ES-I3 (cell line): ENCODE results near the gene ZNF511.

Source experiments
- H3K36me3 ChIP-seq: 2 replicates; pipeline ENCODE4 v1.6.1; 2013; ENCODE audit warnings: mild to moderate bottlenecking, low read length, control low read depth, moderate library complexity; ENCODE audit not compliant: insufficient read depth
- H3K4me1 ChIP-seq: 2 replicates; pipeline ENCODE4 v1.6.1; 2013; ENCODE audit warnings: mild to moderate bottlenecking, control low read depth, low read length; ENCODE audit not compliant: insufficient read depth
- H3K9ac ChIP-seq: 2 replicates; pipeline ENCODE4 v1.6.1; 2013; ENCODE audit warnings: low read depth, mild to moderate bottlenecking, low read length, moderate library complexity
- H3K9me3 ChIP-seq: 2 replicates; pipeline ENCODE4 v1.6.1; 2013; ENCODE audit warnings: mild to moderate bottlenecking, low read length, moderate library complexity; ENCODE audit not compliant: control insufficient read depth, insufficient read depth

The ZNF511 gene

DNA sequence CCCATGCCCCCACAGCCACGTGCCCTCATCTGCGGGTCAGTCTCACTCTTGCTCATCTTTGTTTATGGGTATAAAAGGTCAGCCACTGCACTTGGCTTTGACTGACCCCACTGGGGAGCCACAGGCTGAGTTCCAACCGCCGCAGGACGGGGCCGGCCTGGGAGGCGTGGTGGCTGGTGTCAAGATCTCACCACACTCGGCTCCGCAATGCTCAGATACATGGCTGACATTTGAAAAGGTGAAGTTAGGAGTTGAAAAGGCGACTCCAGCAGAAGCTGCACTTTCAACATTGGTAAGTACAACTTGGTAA is 14.9 kb upstream of the ZNF511 start:
- Histone ChIP-seq H3K9me3 (no peaks in the 10 kb centered on the region), H3K36me3 (peaks cover 19% of the 10 kb centered on the region), H3K9ac (no peak overlapping the region), H3K4me1 (no peaks in the 10 kb centered on the region)

- Histone ChIP-seq H3K4me1 (no peaks in the 10 kb centered on the region), H3K9ac (no peak overlapping the region), H3K9me3 (no peaks in the 10 kb centered on the region), H3K36me3 (peaks cover 19% of the 10 kb centered on the region)
These were observed 14.5 kb upstream of the ZNF511 start for GRCh38 chr10:133294189-133294588.

DNA sequence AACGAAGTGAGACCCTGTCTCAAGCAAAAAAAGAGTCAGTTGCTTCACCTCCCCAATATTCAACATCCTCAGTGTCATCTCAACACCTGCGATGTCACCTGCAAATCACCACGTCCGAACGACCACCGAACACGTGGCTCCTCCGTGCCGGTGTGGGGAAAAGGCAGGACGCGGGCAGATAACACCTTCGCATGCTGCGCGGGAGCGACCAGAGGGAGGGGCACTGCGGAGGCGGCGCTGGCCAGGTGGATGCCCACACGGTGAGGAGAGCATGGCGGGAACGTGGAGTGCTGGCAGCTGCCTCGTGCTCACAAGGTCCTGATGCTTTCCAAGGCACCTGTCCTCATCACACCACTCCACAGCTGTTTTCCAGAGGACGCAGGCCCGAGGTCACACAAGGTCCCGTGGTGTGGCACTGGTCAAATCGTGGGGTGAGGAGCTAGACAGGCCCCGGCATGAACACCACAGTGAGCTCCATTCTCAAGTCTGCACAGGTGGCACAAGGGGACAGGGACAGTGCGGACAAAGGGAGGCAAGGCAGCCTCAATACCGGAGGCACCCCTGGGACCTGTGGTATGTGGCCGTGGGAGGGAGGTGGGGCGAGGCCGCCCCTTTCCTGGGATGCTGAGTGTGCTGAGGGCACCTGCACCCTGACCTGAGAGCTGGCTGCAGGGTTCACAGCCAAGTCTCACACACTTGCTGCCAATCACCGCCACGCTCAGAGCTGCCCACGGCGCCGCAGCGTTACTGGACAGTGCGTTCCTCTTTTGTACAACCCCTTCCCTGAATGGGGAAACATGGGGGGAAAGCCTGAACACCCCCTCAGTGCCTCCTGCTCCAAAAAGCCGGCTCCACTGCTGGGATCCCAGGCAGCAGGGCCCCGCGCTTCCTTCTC is 13.0 kb upstream of the ZNF511 start:
- Histone ChIP-seq H3K9ac (no peak overlapping the region), H3K36me3 (peaks cover 29% of the 10 kb centered on the region), H3K9me3 (no peaks in the 10 kb centered on the region), H3K4me1 (no peaks in the 10 kb centered on the region)

- peaks cover 29% of the 10 kb centered on the region for H3K36me3 ChIP-seq
These were observed 11.2 kb upstream of the ZNF511 start for GRCh38 chr10:133297504-133297903.

GRCh38 chr10:133298466-133298865 is 10.2 kb upstream of the ZNF511 start:
- Histone ChIP-seq H3K4me1 (no peaks in the 10 kb centered on the region), H3K9me3 (no peaks in the 10 kb centered on the region), H3K9ac (no peak overlapping the region), H3K36me3 (peaks cover 25% of the 10 kb centered on the region)

More at GRCh38 chr10:133297504-133297903, 11.2 kb upstream of the ZNF511 start:
- H3K9me3 ChIP-seq = no peaks in the 10 kb centered on the region
- no peak overlapping the region for H3K9ac ChIP-seq
- H3K4me1 ChIP-seq = no peaks in the 10 kb centered on the region

DNA sequence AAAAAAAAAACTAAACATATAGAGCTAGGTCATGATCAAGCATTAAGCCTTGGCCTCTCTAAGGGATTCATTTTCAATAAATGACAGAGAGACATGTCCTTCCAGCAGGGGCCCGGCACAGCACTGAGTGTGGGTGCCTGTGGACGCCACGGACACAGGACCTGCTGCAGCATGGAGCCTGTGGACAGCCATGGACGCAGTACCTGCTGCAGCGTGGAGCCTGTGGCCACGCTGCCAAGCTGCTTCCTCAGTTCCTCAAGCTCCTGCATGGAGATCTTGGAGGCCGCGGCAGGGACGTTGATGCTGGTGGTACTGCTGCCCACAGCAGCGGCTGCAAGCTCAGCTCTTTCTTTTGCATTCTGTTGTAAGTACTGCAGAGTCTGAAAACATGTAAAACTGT is 9.5 kb upstream of the ZNF511 start:
- Histone ChIP-seq H3K4me1 (no peaks in the 10 kb centered on the region), H3K9me3 (no peaks in the 10 kb centered on the region), H3K36me3 (peaks cover 25% of the 10 kb centered on the region), H3K9ac (no peak overlapping the region)

GRCh38 chr10:133299738-133300137 is 9.0 kb upstream of the ZNF511 start:
- H3K9ac ChIP-seq = no peak overlapping the region
- H3K36me3 ChIP-seq = peaks cover 25% of the 10 kb centered on the region
- no peaks in the 10 kb centered on the region for H3K9me3 ChIP-seq
- H3K4me1 ChIP-seq = no peaks in the 10 kb centered on the region

GRCh38 chr10:133302230-133302629 is 6.5 kb upstream of the ZNF511 start:
- peaks cover 4% of the 10 kb centered on the region; the same call in 1 of the 2 replicates for H3K4me1 ChIP-seq
- H3K36me3 ChIP-seq = peaks cover 20% of the 10 kb centered on the region
- H3K9me3 ChIP-seq = no peaks in the 10 kb centered on the region
- H3K9ac ChIP-seq = no peak overlapping the region

DNA sequence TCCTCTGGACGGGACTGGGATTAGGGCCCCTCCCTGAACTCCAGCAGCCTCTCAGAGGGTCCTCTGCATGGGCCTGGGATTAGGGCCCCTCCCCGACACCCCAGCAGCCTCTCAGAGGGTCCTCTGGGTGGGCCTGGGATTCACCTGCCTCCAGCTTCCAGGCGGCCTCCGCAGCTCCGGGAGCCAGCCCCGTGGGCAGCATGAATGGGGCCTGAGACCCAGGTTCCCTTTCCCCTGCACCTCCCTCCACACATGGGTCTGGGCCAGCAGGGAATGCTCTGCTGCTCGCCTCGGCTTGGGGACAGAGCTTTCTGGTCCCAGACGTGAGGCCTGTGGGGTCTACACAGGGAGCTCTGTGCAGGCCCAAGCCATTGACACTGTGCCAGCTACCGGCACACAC is 5.5 kb upstream of the ZNF511 start:
- H3K4me1 ChIP-seq = peaks cover 8% of the 10 kb centered on the region; the same call in 1 of the 2 replicates
- no peaks in the 10 kb centered on the region for H3K9me3 ChIP-seq
- no peak overlapping the region for H3K9ac ChIP-seq
- H3K36me3 ChIP-seq = peaks cover 20% of the 10 kb centered on the region

- H3K9ac ChIP-seq = no peak overlapping the region
- H3K4me1 ChIP-seq = peaks cover 8% of the 10 kb centered on the region; the same call in 1 of the 2 replicates
- peaks cover 3% of the 10 kb centered on the region for H3K36me3 ChIP-seq
- no peaks in the 10 kb centered on the region for H3K9me3 ChIP-seq
These were observed 2.6 kb upstream of the ZNF511 start for GRCh38 chr10:133306097-133306476.

DNA sequence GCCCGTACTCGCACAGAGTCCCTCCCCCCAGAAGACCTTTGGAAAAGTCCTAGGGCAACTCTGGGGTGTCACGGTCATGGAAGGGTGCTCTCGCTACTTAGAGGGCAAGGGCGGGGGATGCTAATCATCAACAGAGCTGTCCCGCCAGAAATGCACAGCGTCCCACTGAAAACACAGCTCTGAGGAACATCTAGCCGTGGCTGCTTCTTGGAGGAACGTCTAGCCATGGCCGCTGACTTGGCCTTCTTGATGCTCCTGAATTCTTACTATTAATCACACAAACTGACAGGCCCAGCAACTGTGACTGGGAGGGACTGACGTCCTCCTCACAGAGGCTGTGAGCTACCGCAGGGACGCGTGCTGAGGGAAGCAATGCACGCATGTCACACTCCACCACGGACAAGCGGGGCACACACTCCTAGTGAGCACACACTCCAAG is 1.8 kb upstream of the ZNF511 start:
- H3K9ac ChIP-seq = no peak overlapping the region

GRCh38 chr10:133307776-133308420 is 816 bp upstream of the ZNF511 start:
- Histone ChIP-seq H3K9ac (peak overlapping the region; percentile 100), H3K36me3 (no peaks in the 10 kb centered on the region), H3K9me3 (no peaks in the 10 kb centered on the region), H3K4me1 (peaks cover 8% of the 10 kb centered on the region; the same call in 1 of the 2 replicates)

More for the DNA sequence above, 1.8 kb upstream of the ZNF511 start:
- peaks cover 1% of the 10 kb centered on the region for H3K36me3 ChIP-seq
- H3K4me1 ChIP-seq = peaks cover 8% of the 10 kb centered on the region; the same call in 1 of the 2 replicates
- no peaks in the 10 kb centered on the region for H3K9me3 ChIP-seq

GRCh38 chr10:133309100-133309719 is 496 bp downstream of the ZNF511 start:
- Histone ChIP-seq H3K9ac (peak overlapping the region; percentile 100), H3K36me3 (no peaks in the 10 kb centered on the region), H3K9me3 (no peaks in the 10 kb centered on the region), H3K4me1 (peaks cover 8% of the 10 kb centered on the region; the same call in 1 of the 2 replicates)

DNA sequence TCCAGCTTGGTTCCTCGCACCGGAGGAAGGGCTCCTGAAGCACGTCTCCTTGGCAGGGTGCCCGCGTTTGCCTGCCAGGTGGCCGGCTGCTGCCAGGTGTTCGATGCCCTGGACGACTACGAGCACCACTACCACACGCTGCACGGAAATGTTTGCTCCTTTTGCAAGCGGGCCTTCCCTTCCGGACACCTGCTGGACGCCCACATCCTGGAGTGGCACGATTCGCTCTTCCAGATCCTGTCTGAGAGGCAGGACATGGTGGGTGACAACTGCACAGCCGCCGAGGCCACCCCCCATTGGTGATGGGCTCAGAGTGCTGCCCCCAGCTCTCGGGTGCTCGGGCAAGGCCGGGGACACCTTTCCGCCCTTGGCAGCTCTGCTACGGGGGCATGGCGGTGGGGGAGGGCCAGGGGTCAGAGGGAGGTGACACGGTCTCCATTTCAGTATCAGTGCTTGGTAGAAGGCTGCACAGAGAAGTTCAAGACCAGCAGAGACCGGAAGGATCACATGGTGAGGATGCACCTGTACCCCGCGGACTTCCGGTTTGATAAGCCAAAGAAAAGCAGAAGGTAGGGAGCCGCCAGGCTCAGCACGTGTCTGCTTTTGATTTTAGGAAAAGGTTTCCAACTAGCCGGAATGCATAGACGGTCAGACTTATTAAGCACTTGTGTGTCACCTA is 1.1 kb downstream of the ZNF511 start:
- H3K9me3 ChIP-seq = no peaks in the 10 kb centered on the region
- H3K36me3 ChIP-seq = no peaks in the 10 kb centered on the region
- peaks cover 8% of the 10 kb centered on the region; the same call in 1 of the 2 replicates for H3K4me1 ChIP-seq
- H3K9ac ChIP-seq = peak overlapping the region; percentile 39; the same call in 1 of the 2 replicates
